Renal cortex interstitium (tissue), 11 donors: ENCODE data around the gene GYPA. TPM values are rescaled to one million over a fixed set of nuclear protein-coding genes. Genes with fewer than 3 reads are reported as not detected.
"Not testable (repeated sequence)": the region's sequence is repeated elsewhere in the genome, so short reads cannot be mapped to it uniquely, and the experiment has no call there.

Experiments
- DNase-seq, 11 donors: peaks; one replicate each; pipeline ENCODE4 v3.0.0-alpha.2; 2013; ENCODE audit warnings: low read depth in 9 of 11, low spot score in 4 of 11; ENCODE audit errors: extremely low read depth in 1 of 11
- polyA plus RNA-seq, 3 donors: library from polyadenylated mRNA; unstranded; fragments of 120-200 nt; gene quantifications; one replicate each; pipeline ENCODE4 v1.2.1, GENCODE V29; 2013; ENCODE audit not compliant: insufficient read length in 3 of 3

GYPA gene
- polyA plus RNA-seq, 3 donors: 2.3 to 6.5 (median 3.3) TPM

DNA sequence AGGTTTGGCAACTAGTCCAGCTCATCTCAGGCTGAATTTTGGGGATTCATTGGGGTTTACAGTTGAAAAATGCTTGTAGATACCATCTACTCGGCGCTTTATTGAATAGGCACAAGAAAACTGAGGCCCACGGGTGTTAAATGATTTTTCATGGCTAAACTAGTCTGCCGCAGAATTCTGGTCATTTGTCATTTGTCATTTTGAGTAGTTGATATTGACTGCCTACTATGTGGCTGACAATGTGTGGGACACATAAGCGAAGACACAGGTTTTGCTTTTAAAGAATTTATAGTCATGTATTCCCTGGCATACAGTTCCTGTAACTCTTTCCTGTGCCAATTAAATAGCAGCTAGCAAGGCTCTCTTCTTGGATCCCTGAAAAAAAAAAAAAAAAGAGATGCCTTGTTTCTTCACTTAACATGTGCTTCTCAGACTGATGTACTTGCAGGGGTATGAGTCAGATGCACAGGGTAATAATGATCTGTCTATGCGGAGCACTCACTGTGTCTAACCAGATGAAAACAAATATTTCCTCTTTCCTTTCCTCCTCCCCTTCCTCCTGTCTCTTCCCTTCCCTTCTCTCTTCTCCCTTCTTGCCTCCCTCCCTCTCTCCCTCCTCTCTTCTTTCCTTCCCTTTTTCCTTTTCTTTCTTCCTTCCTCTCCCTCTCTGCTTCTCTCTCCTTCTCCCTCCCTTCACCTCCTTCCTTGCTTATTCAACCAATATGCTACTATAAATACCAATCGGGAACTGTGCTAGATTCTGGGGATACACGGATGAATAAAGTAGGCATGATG lies 3.2 kb downstream of the GYPA start:
- DNase-seq: not testable (repeated sequence)

DNA sequence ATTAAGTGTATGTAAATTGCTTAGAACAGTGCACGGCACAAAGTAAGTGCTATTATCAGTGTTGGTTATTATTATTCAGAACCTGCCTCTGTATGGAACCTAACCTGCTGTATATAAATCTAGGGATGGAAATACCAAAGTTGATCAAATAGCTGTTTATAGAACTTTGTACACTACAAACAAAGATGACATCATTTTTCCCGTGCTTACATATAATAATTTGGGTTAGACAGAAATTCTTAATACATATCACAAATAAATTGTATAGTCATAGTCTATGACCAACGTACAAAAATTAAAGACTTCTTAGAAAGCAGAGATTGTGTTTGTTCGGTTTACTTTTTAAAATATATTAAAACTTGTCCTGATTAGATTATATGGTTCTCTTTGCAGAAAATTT lies 4.3 kb downstream of the GYPA start:
- not testable (repeated sequence) for DNase-seq

DNA sequence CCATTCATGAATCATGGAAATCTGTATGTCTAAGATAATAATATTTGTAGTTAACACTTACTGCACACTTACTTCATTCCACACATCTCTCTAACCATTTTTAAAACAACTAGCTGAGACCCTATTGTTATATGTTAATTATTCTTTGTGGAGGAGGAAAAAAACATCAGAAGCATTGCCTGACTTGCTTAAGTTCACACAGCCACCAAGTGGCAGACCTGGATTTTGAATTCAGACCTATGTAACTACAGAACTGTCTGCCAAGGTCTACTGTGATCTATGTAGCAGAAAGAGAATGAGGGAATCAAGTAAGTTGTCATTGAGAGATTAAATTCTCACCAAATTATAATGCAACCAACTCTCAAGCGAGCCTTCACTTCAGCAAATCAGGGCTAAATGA lies 10.4 kb downstream of the GYPA start:
- DNase-seq: not testable (repeated sequence)

DNA sequence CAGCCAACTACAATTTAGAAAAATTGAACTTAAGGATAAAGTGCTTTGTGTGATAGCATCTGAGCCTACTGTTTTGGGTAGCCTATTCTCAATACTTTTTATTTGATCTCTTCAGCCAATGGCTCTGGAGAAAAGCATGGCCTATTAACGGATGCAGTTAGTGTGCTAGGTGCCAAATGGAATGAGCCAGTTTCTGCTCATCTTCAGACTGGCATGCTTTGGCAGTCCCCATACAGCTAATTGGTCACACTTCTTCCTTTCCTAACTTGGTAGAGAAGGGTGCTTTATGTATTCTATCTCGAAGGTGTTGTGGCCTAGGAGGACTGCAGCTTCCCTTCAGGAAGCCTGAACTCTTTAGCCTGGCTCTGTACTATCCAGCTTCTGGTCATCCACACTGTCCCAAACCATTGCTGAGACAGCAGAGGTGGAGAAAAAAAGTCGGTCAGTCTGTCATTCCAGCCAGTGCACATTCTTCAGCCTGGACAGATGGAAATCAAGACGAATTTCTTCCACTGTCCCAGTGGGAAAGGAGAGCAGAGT lies 11.1 kb downstream of the GYPA start:
- not testable (repeated sequence) for DNase-seq

DNA sequence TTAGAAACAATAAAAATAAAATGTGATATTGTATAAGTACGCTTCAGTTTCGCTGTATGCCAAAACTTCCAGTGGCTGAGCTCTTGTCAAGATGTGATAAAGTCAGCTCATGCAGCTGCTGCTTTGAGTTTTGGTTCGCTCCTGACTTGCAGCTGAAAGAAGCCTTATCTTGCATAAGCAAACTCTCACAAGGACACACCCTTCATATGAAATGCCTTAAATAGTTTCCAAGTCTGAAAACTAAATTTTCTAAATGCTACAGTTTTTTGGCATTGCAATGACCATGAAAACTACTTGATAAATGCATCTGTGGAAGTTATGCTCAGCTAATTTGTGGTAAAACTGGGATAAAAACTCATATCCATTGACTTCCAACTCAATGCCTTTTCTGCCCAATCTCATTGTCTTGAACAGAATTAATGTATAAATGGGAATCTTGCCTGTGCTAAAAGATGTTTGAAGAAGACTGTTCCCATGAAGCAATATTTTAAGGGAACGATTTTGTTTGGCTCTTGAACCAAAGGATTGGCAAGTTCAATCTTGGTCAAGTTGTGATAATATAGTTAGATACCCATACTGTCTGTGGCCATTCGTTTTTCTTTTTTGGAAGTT lies 11.7 kb downstream of the GYPA start:
- not testable (repeated sequence) for DNase-seq

DNA sequence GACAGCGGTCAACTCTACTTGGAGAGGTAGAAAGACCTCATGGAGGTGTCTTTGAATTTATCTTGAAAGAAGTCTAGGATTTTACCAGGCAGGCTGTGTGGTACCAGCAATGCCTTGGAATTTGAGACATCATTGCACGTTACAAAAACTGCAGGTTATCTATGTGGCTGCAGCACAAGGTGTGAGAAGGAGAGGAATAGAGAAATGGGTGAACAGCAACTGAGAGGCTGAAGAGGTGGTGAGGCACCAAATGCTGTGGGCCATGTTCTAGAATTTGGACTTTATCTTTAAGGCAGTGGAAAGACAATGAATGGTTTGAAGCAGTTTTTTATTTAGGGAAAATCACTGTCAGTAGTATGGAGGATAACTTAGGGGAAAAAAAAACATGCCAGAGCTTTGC lies 15.4 kb downstream of the GYPA start:
- not testable (repeated sequence) for DNase-seq

DNA sequence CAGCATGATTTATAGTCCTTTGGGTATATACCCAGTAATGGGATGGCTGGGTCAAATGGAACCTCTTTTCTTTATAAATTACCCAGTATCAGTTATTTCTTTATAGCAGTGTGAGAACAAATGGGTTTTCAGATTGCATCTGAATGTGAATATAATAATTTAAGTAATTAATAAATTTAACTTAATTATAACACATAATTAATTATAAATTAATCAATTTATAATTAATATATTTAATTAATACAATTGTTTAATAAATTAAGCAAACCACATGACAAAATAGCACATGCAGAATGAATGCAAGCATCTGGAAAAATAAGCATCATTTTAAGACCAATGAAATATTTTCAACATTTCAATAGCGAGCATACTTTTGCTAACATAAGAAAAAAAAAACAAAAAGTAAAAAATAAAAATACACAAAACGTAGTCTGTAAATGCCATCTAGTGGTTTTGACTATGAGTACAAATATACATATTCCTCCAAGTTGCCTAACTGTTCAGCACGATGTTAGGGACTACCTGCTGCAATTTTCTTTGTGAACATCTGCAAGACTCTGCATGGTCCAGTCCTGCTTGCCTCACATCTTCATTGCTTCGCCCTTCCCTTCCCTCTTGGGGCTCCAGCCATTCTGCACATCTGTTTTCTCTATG lies 16.4 kb downstream of the GYPA start:
- DNase-seq: not testable (repeated sequence)

DNA sequence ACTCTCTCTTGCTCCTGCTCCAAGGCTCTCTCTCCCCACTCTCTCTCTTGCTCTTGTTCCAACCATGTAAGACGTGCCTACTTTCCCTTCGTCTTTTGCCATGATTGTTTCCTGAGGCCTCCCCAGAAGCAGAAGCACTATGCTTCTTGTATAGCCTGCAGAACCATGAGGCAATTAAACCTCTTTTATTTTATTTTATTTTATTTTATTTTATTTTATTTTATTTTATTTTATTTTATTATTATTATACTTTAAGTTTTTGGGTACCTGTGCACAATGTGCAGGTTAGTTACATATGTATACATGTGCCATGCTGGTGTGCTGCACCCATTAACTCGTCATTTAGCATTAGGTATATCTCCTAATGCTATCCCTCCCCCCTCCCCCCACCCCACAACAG lies 17.2 kb downstream of the GYPA start:
- DNase-seq: not testable (repeated sequence)

DNA sequence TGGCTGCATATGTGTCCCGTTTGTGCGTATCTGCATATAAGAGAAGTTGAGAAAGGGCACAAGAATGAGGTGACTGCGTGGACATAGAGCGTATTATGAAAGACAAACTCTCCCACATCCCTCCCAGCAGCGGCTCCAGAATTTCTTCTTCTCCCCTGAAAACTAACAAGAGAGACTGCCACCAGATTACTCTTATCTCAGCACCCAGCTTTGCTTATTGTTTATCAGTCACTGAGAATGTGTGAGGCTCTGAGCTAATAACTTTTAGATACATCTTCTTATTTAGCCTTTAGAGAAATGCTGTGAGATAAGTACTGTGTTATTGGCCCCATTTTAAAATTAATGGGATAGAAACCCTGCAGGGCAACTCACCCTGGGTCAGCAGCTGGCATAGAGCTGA lies 20.8 kb downstream of the GYPA start:
- not testable (repeated sequence) for DNase-seq

DNA sequence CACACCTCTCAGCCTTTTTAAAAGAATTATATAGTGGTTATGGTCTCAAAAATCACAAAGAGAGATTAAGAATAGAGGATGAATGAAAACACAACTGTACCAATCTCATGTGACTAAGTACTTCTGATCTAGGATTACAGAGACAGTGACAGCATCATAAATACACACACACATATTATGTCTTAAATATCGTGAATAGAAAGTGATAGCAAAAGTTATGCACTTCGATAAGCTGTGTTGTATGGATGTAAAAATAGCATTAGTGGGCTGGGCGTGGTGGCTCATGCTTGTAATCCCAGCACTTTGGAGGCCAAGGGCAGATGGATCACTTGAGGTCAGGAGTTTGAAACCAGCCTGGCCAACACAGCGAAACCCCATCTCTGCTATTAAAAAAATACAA lies 25.0 kb downstream of the GYPA start:
- DNase-seq: no peak

DNA sequence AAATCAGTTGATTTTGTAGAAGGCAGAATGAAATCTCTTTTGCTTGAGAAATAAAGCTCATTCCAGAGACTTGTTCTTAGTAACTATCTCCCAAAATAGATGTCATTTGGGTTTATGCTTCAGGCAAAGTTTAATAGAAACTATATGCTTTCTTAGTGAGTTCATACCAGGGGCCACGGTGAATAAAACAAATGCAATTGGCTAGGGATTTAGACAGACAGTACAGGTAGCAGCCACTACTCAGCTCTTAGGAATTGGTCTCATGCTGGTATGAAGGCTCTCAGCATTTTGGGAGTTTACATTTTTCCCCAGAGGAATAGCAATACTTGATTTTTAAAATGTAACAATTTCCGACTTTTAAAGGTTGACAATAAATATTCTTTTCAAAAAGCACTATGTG lies 27.0 kb downstream of the GYPA start:
- no peak for DNase-seq

DNA sequence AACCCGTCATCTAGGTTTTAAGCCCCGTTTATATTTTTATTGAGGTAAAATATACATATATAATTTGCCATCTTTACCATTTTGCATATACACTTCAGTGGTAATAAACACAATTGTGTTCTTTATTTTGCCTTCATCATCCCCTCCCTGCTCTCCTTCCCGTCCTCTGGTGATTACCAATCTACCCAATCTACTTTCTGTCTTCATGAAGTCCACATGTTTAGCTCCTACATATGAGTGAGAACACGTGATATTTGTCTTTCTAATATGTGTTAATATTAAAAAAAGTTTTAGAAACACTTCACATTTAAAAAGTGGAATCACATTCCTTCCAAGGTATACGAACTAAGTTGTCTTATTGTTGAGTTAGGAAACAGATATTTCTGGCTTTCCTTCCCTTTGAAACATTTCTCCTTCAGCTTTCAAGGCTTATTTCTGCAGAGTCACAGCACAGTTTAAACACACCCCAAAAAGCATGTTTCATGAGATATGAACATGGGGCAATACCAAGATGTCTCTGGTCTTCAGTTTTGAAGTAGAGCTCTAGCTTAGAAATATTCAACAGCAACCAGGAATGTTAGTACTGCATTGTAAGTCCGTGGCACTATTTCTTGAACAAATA lies 35.9 kb downstream of the GYPA start:
- no peak for DNase-seq

DNA sequence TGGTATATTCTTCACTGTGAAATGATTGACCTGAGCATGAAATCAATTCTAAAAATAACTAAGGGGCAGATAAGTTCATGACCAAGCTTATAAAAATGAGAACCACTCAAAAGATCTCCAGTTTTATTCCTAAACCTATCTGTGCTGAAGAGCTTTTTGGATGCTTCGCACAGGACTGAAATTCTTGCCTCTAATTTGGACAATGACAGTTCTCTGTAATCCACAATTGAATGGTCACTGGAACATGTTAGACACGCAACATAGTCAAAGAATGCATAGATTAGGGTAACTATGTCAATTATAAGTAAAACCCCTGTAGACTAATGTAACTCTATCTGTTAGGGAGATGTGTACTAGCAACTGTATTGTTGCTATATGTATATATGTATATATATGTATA lies 42.7 kb downstream of the GYPA start:
- not testable (repeated sequence) for DNase-seq

DNA sequence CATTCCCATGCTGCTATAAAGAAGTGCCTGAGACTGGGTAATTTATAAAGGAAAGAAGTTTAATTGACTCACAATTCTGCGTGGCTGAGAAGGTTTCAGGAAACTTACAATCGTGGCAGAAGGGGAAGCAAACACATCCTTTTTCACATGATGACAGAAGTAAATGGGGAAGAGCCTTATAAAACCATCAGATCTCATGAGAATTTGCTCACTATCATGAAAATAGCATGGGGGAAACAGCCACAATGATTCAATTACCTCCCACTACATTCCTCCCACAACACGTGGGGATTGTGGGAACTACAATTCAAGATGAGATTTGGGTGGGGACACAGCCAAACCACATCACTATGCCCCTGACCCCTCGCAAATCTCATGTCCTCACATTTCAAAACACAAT lies 46.5 kb downstream of the GYPA start:
- not testable (repeated sequence) for DNase-seq

DNA sequence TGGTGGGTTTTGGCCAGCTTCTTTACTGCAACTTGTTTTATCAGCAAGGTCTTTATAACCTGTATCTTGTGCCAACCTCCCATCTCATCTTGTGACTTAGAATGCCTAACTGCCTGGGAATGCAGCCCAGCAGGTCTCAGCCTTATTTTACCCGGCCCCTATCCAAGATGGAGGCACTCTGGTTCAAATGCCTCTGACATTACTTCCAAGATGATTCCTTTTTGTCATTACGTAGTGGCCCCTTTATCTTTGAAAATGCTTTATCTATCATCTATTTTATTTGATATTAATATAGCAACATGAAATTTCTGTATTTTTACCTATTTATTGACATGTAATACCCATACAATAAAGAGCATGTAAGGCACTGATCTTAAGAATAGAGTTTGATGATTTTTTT lies 49.3 kb downstream of the GYPA start:
- not testable (repeated sequence) for DNase-seq

DNA sequence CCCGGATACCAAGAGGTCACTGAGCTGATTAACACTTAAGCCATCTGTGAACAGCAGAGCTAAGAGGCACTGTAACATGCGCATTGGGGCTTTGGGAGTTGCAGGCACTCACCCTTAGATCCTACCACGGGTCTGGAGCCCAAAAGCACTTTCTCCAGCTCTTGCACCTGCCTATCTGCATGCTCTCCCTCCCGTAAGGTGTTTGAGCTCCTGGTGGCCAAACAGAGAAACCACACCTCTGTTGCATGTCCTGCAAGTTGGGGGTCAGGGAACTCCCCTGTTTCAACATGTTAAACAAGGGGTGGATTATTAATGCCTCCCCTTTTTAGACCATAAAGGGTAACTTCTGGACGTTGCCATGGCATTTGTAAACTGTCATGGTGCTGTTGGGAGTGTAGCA lies 49.8 kb downstream of the GYPA start:
- no peak for DNase-seq

DNA sequence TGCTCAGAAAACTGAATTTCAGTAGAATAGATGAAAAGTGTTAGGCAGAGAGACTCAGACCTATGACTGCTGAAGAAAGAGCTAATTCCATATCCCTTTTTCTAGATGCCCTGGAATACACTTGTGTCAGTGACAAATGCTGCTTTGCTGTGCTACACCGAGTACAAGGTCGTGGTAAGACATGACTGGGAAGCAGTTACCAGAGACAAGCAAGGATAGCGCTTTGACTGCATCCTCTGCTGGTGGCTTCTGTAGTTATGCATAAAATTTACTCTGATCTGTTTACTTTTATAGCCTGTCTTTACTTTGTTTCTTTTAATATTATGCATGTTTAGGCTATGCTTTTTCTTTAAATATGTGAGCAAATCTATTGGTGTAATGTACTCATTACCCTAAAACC lies 58.5 kb downstream of the GYPA start:
- DNase-seq: not testable (repeated sequence)

DNA sequence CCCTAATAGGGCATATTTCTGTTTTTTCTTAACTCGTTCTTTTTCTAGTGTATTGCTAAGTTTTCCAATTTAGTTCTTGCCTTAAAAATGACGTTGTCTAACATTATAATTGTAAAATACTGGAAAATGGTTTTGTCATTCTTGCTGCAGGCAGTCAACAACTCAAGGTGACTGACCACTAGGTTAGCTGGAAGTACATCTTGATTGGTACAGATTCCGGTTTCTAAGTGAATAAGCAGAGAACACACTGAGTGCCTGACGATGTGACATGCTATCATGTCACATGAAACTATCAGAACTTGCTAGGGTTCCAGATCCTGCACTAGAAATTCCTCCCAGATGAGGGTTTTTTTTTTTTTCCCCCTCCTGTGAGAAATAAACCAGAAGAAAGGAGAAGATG lies 60.4 kb downstream of the GYPA start:
- DNase-seq: not testable (repeated sequence)

DNA sequence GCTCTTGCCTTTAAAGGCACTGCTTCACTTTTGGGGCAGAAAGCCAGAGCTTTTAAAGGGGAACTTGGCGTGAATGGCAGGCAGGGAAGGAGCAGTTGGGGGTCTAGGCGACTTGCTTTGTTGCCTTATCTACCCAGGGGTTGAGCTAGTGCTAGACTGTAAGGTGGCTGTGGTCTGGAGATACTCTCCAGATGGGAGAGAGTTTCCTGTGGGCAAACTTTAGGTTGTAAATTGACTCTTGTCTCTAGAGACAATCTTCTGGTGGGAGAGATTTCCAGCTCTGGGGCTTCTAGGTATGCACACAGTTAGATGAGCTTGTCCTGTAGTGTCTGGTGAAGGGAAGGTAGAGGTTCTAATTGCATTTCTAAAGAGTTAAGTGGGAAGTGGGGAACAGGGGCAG lies 61.8 kb downstream of the GYPA start:
- not testable (repeated sequence) for DNase-seq

DNA sequence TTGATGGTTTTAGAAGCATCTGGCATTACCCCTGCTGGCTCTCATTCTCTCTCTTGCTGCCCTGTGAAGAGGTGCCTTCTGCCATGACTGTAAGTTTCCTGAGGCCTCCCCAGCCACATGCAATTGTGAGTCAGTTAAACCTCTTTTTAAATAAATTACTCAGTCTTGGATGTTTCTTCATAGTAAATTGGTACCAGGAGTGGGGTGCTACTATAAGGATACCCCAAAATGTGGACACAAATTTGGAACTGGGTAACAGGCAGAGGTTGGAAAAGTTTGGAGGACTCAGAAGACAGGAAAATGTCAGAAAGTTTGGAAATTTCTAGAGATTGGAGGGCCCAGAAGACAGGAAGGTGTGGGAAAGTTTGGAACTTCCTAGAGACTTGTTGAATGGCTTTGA lies 79.0 kb downstream of the GYPA start:
- not testable (repeated sequence) for DNase-seq
